Endothelial cell (in vitro differentiated cells): ENCODE measurements around the gene SLAMF1. TPM values are rescaled to one million over a fixed set of nuclear protein-coding genes. Genes with fewer than 3 reads are reported as not detected.

ENCODE experiments used
- DNase-seq: peaks from one replicate; pipeline ENCODE4 v3.0.0; 2021; ENCODE audit warnings: low spot score
- H3K27ac Mint-ChIP-seq: one replicate; pipeline ENCODE4 v1.8.0; 2021; ENCODE audit warnings: mixed read lengths, inconsistent platforms; ENCODE audit not compliant: unreplicated experiment
- H3K27me3 Mint-ChIP-seq: one replicate; pipeline ENCODE4 v1.8.0; 2021; ENCODE audit warnings: mild to moderate bottlenecking, moderate library complexity, mixed read lengths, inconsistent platforms; ENCODE audit not compliant: unreplicated experiment
- H3K36me3 Mint-ChIP-seq: one replicate; pipeline ENCODE4 v1.8.0; 2021; ENCODE audit warnings: mild to moderate bottlenecking, low read depth, mixed read lengths, inconsistent platforms; ENCODE audit not compliant: unreplicated experiment
- H3K4me1 Mint-ChIP-seq: one replicate; pipeline ENCODE4 v1.8.0; 2021; ENCODE audit warnings: mild to moderate bottlenecking, mixed read lengths, inconsistent platforms; ENCODE audit not compliant: unreplicated experiment
- H3K4me3 Mint-ChIP-seq: one replicate; pipeline ENCODE4 v1.8.0; 2021; ENCODE audit warnings: mild to moderate bottlenecking, mixed read lengths, inconsistent platforms; ENCODE audit not compliant: unreplicated experiment
- H3K9me3 Mint-ChIP-seq: one replicate; pipeline ENCODE4 v1.8.0; 2021; ENCODE audit warnings: mixed read lengths, inconsistent platforms; ENCODE audit not compliant: unreplicated experiment
- CTCF ChIP-seq: fragments of 200-600 bp; sonication (generic); IDR thresholded peaks from one replicate; pipeline ENCODE4 v1.5.0; 2021; ENCODE audit warnings: antibody characterized with exemption; ENCODE audit not compliant: unreplicated experiment
- total RNA-seq: library from RNA; stranded (reverse); fragmentation: NEBNext Ultra II Directional; extraction: Animal tissue kit (Norgen Biotek cat#: 25700); gene quantifications from one replicate; pipeline ENCODE4 v1.2.1, GENCODE V29; 2021; ENCODE audit not compliant: unreplicated experiment

The SLAMF1 gene
- total RNA-seq, 1 donor from 2014 or later: not detected

GRCh38 chr1:160607672-160608032, 39.2 kb downstream of the SLAMF1 start:
- no peak for DNase-seq
- Mint-ChIP-seq H3K4me3 (no peak overlapping the region), H3K9me3 (no peaks in the 10 kb centered on the region), H3K36me3 (no peaks in the 10 kb centered on the region), H3K4me1 (peaks cover 29% of the 10 kb centered on the region), H3K27me3 (peaks cover 2% of the 10 kb centered on the region), H3K27ac (no peak overlapping the region)
- TF ChIP-seq CTCF: no peak

DNA sequence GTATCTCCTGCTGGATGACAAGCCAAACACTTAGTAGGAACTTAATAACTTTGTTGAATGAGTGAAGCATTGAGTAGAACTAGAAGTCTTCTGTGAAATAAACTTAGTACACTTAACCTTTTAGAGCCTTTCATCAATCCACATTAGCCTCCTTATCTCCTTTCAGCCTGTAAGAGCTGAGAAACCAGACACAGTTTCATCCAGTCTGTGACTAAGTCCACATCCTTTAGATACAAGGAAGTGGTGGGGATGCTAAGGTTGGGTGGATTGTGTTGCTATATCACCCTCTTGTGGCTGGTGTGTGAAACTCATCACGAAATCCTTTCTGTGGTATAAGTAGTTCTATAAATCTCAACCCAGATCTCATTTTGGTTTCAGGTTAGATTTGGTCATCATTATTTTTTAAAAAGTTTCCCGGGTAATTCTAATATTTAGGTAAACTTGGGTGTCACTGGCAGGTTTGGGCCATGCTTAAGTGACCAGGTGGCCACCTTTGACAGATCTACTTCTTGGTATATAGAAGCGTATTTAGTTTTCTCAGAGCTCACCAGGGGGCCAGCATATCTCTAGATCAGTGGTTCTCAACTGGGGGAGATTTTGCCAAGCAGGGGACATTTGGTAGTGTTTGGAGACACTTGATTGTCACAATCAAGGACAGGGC, 39.7 kb downstream of the SLAMF1 start:
- Mint-ChIP-seq H3K4me3 (no peak overlapping the region), H3K9me3 (no peaks in the 10 kb centered on the region), H3K4me1 (peaks cover 29% of the 10 kb centered on the region), H3K36me3 (no peaks in the 10 kb centered on the region), H3K27ac (peak overlapping the region; percentile 54), H3K27me3 (peaks cover 2% of the 10 kb centered on the region)
- peak; percentile 48 for DNase-seq
- TF ChIP-seq CTCF: peak; percentile 78

DNA sequence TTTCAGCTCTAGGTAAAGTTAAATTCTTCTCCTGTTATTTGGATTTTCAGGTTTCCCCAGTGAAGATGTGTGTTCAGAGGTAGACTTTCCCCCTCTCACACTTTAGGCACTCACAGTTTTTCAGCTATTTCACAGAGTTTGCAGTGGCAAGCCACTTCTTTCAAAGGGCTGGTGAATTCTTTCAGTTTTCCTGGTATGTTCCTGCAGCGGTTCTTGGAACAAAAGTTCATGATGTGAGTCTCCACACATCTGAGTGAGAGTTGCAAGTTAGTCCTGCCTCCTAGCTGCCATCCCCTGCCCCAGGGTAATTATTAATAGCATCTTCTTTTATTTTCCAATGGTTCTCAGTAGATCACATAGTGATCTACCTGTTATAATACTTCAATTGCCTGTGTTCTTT, 40.2 kb downstream of the SLAMF1 start:
- peaks cover 29% of the 10 kb centered on the region for H3K4me1 Mint-ChIP-seq

DNA sequence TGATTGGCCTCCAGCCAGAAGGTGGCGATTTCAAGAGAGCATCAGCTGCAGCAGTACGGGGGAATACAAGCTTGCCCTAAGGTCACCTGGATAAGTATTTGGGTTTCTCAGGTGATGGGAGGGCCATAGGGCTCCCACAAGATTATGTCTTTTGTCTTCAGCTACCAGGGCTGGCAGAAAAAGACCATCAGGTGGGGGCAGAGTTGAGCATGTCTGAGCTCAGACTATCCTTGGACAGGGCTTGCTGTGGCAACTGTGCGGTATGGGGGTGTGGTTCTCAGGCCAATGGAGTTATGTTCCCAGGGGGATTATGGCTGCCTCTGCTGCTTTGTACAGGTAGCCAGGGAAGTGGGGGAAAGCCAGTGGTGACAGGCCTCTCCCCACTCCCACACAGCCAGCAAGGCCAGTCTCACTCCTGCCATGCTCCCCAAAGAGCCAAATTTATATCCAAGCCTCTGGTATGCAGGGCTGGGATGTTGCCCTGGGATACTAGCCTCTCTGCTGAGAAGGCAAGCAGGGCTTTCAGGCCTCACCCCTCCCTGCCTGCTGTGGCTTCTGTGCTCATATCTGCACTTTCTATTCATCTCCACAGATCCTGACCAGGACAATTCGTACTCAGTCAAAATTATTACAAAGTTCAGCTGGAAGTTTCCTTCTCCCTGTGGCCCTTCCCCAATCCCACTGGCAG, 40.9 kb downstream of the SLAMF1 start:
- no peak for DNase-seq
- H3K4me3 Mint-ChIP-seq: peak overlapping the region; percentile 65
- peaks cover 28% of the 10 kb centered on the region for H3K4me1 Mint-ChIP-seq
- peaks cover 5% of the 10 kb centered on the region for H3K9me3 Mint-ChIP-seq
- H3K27ac Mint-ChIP-seq: no peak overlapping the region
- TF ChIP-seq CTCF: no peak
- no peaks in the 10 kb centered on the region for H3K27me3 Mint-ChIP-seq
- no peaks in the 10 kb centered on the region for H3K36me3 Mint-ChIP-seq

More for the DNA sequence above, 40.2 kb downstream of the SLAMF1 start:
- no peak for TF ChIP-seq CTCF
- H3K36me3 Mint-ChIP-seq: no peaks in the 10 kb centered on the region
- no peak for DNase-seq
- H3K27ac Mint-ChIP-seq: peak overlapping the region; percentile 54
- no peaks in the 10 kb centered on the region for H3K9me3 Mint-ChIP-seq
- peaks cover 2% of the 10 kb centered on the region for H3K27me3 Mint-ChIP-seq
- no peak overlapping the region for H3K4me3 Mint-ChIP-seq

DNA sequence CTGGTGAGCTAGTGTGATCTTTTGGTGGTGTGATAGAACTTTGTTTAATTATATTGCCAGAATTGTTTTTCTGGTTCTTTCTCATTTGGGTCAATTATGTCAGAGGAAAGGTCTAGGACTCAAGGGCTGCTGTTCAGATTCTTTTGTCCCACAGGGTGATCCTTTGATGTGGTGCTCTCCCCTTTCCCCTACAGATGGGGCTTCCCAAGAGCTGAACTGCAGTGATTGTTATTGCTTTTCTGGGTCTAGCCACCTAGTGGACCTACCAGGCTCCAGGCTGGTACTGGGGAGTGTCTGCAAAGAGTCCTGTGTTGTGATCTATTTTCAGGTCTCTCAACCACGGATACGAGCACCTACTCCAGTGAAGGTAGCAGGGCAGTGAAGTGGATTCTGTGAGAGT, 41.6 kb downstream of the SLAMF1 start:
- Mint-ChIP-seq H3K27me3 (no peaks in the 10 kb centered on the region), H3K4me3 (no peak overlapping the region), H3K36me3 (peaks cover 5% of the 10 kb centered on the region), H3K27ac (no peak overlapping the region), H3K9me3 (peaks cover 6% of the 10 kb centered on the region), H3K4me1 (peaks cover 22% of the 10 kb centered on the region)
- TF ChIP-seq CTCF: no peak
- DNase-seq: no peak
